GM20000 (cell line): Measurements from ENCODE around the gene ZNRD2.
"Not testable (repeated sequence)": the region's sequence is repeated elsewhere in the genome, so short reads cannot be mapped to it uniquely, and the experiment has no call there.

ENCODE experiments used
- DNase-seq: peaks from one replicate; pipeline ENCODE4 v3.0.0; 2012; ENCODE audit warnings: low spot score
- TF ChIP-seq, protein P1 (sequence below): IDR thresholded peaks from 2 replicates; pipeline ENCODE4 v1.5.1; 2012; ENCODE audit warnings: mild to moderate bottlenecking, control low read depth; ENCODE audit errors: extremely low read depth, missing control alignments

ZNRD2 gene

DNA sequence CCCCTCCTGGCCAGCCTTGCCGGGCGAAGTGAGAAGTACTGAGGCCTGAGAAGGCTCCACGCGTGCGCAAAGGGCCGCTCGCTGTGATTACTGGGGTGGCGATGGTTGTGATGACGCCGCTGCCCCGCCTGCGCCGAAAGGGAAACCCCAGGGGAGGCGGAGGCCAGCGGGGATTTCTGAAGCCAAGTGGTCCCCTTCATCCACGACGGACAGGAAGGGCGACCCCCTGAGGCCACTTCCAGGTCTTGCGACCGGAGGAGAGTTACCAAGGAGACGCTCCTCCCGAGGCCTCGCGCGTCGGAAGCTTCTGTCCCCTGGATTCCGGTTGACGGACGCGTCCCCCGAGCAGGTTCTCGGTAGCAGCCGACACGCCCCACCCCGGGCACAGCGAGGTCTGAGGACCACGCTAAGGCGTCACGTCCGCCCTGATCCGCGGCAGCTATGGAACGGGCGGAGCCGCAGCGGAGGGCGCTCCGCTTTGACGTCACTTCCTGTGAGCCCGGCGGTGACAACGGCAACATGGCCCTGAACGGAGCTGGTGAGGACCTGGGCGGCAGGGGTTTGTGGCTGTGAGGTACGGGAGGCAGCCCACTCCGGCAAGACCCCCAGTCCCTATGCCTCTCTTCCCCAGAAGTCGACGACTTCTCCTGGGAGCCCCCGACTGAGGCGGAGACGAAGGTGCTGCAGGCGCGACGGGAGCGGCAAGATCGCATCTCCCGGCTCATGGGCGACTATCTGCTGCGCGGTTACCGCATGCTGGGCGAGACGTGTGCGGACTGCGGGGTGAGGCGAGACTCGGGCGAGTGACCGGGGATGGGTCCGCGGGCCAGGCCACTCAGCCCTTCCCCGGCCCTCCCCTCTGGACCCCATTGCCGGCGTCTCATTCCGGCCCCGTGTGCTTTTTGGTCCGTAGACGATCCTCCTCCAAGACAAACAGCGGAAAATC lies at the start of gene ZNRD2:
Gene ZNRD2 (plus strand): TSS at position 505 of the 946 bp plus-strand sequence. CDS start 15 bp downstream, at position 520.
- DNase-seq = peak; percentile 96
- TF ChIP-seq, protein P1, sequence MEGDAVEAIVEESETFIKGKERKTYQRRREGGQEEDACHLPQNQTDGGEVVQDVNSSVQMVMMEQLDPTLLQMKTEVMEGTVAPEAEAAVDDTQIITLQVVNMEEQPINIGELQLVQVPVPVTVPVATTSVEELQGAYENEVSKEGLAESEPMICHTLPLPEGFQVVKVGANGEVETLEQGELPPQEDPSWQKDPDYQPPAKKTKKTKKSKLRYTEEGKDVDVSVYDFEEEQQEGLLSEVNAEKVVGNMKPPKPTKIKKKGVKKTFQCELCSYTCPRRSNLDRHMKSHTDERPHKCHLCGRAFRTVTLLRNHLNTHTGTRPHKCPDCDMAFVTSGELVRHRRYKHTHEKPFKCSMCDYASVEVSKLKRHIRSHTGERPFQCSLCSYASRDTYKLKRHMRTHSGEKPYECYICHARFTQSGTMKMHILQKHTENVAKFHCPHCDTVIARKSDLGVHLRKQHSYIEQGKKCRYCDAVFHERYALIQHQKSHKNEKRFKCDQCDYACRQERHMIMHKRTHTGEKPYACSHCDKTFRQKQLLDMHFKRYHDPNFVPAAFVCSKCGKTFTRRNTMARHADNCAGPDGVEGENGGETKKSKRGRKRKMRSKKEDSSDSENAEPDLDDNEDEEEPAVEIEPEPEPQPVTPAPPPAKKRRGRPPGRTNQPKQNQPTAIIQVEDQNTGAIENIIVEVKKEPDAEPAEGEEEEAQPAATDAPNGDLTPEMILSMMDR = peak; percentile 56

DNA sequence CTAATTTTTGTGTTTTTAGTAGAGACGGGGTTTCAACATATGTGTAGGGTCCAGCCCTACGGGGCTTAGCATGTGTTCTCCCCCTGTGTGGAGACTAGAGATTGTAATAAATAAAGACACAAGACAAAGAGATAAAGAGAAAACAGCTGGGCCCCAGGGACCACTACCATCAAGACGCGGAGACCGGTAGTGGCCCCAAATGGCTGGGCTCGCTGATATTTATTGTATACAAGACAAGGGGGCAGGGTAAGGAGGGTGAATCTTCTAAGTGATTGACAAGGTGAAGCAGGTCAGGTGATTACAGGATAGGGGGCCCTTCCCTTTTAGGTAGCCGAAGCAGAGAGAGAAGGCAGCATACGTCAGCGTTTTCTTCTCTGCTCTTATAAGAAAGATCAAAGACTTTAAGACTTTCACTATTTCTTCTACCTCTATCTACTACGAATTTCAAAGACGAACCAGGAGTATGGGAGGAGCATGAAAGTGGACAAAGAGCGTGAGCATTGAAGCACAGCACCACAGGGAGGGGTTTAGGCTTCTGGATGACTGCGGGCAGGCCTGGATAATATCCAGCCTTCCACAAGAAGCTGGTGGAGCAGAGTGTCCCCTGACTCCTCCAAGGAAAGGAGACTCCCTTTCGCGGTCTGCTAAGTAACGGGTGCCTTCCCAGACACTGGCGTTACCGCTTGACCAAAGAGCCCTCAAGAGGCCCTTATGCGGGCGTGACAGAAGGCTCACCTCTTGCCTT lies 48.3 kb upstream of the ZNRD2 start:
- DNase-seq = not testable (repeated sequence)

- DNase-seq = peak; percentile 25
These were observed 47.3 kb upstream of the ZNRD2 start for GRCh38 chr11:65522718-65523630.

DNA sequence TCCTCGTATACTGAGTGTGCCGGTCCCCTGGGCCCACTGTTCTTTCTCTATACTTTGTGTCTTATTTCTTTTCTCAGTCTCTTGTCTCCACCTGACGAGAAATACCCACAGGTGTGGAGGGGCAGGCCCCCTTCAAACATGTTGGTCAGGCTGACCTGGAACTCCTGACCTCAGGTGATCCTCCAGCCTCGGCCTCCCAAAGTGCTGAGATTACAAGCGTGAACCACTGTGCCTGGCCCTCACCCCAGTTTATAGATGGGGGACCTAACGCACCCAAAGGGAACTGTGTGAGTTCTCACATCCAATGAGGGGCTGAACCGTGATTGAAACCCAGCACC lies 46.7 kb upstream of the ZNRD2 start:
- not testable (repeated sequence) for DNase-seq

DNA sequence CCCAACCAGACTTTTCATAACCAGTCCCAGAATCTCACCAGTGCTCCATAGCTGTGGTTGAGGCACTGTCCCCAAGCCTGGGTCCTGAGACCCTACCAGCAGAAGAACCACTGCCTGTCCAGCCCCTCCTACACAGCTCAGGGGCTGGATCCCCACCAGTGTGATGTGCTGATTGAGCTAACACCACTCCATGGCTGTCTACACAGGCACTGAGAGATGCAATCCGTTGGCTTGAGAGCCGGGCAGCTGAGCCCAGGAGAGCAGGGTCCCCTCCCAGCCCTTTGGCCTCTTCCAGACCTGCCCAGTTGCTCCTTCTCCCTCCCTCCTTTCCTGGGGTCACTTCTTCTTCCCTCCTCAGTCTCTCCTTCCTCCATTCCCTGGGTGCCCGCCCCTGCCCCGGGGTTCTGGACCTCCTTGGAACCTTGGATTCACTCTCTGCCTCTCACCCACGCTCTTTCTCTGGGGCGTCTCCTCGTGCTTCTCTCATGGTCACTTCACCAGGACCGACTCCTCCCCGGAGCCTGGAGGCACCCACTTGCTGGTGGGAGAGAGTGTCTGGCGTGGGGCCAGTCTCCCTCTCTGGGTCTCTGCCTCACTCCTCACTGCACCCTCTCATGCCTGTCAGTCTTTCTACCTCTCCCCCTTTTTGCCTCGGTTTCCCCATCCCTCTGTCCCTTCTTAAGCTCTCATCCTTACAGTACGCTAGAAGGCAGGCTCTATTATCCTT lies 46.1 kb upstream of the ZNRD2 start:
- DNase-seq = peak; percentile 23
- TF ChIP-seq, protein P1 = no peak

- TF ChIP-seq, protein P1 = no peak
- DNase-seq = peak; percentile 98
These were observed 45.3 kb upstream of the ZNRD2 start, which contains the start of gene SCYL1 for GRCh38 chr11:65524741-65525545. SCYL1 (plus strand) TSS chr11:65525083; CDS start chr11:65525154, 71 bp downstream.

- peak; percentile 3 for DNase-seq
- TF ChIP-seq, protein P1 = no peak
These were observed 44.5 kb upstream of the ZNRD2 start for GRCh38 chr11:65525546-65526480.
